ENCODE measurements around the gene SLAMF6.
A peak's percentile ranks its signal among the peaks of the same experiment; 100 is the strongest.
"Not testable (repeated sequence)": the region's sequence is repeated elsewhere in the genome, so short reads cannot be mapped to it uniquely, and the experiment has no call there.

Gene SLAMF6

GRCh38 chr1:160542303-160542945 lies 19.4 kb upstream of the SLAMF6 start:
- no peak for DNase-seq (ENCODE audit: low read depth)

GRCh38 chr1:160541622-160542302 lies 18.7 kb upstream of the SLAMF6 start:
- no peak for DNase-seq (ENCODE audit: low read depth)

GRCh38 chr1:160540859-160541233 lies 17.8 kb upstream of the SLAMF6 start:
- DNase-seq (ENCODE audit: low read depth), result no peak

GRCh38 chr1:160539990-160540858 lies 17.2 kb upstream of the SLAMF6 start:
- DNase-seq (ENCODE audit: low read depth), result peak; percentile 24

- DNase-seq (ENCODE audit: low read depth), result no peak
Measured at GRCh38 chr1:160539684-160539989, 16.6 kb upstream of the SLAMF6 start.

- no peak for DNase-seq (ENCODE audit: low read depth)
Measured at GRCh38 chr1:160538985-160539651, 16.1 kb upstream of the SLAMF6 start.

- DNase-seq (ENCODE audit: low read depth), result no peak
Measured at GRCh38 chr1:160537714-160538665, 14.9 kb upstream of the SLAMF6 start.

- no peak for DNase-seq (ENCODE audit: low read depth)
Measured at GRCh38 chr1:160534823-160535605, 12.0 kb upstream of the SLAMF6 start.

GRCh38 chr1:160532557-160532813 lies 9.4 kb upstream of the SLAMF6 start:
- DNase-seq (ENCODE audit: low read depth), result not testable (repeated sequence)

- not testable (repeated sequence) for DNase-seq (ENCODE audit: low read depth)
Measured at GRCh38 chr1:160531809-160532556, 8.9 kb upstream of the SLAMF6 start.

- DNase-seq (ENCODE audit: low read depth), result not testable (repeated sequence)
Measured at GRCh38 chr1:160529401-160529952, 6.4 kb upstream of the SLAMF6 start.

- DNase-seq (ENCODE audit: low read depth), result not testable (repeated sequence)
Measured at GRCh38 chr1:160523789-160524188, 734 bp upstream of the SLAMF6 start.

- no peak for DNase-seq (ENCODE audit: low read depth)
Measured at GRCh38 chr1:160522136-160522535, 919 bp downstream of the SLAMF6 start.

GRCh38 chr1:160521554-160521953 lies 1.5 kb downstream of the SLAMF6 start:
- no peak for DNase-seq (ENCODE audit: low read depth)

GRCh38 chr1:160520999-160521398 lies 2.1 kb downstream of the SLAMF6 start:
- DNase-seq (ENCODE audit: low read depth), result no peak

GRCh38 chr1:160520582-160520981 lies 2.5 kb downstream of the SLAMF6 start:
- no peak for DNase-seq (ENCODE audit: low read depth)

- no peak for DNase-seq (ENCODE audit: low read depth)
Measured at GRCh38 chr1:160519642-160520435, 3.2 kb downstream of the SLAMF6 start.

GRCh38 chr1:160517519-160517918 lies 5.5 kb downstream of the SLAMF6 start:
- not testable (repeated sequence) for DNase-seq (ENCODE audit: low read depth)

GRCh38 chr1:160515908-160516307 lies 7.1 kb downstream of the SLAMF6 start:
- not testable (repeated sequence) for DNase-seq (ENCODE audit: low read depth)
